Measurements from ENCODE around the gene SLC20A1.
"Not testable (repeated sequence)": the region's sequence is repeated elsewhere in the genome, so short reads cannot be mapped to it uniquely, and the experiment has no call there.

The SLC20A1 gene

GRCh38 chr2:112662704-112663103 is 17.0 kb downstream of the SLC20A1 start:
- in situ Hi-C loops (cut with MboI; ENCODE audit: low sequenced_read_pairs, unreplicated experiment): no loop called here
- DNase-seq (ENCODE audit: low spot score): no peak

DNA sequence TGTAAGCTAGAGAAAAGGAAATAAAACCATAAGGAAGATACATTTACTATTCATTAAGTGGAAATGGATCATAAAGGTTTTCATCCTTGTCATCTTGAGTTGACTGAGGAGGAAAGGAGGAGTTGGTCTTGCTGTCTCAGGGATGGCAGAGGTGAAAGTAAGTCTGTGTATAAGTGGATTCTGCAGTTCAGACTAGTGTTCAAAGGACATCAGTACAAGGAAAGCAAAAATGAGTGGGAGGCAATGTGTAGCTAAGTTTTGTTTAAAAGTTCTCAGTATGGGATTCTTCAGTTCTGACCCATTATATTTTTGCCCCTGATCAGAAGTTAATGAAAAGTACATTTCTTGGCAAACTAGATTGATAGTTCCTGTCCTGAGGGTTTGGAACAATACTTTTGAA is 18.9 kb downstream of the SLC20A1 start:
- TF ChIP-seq, protein P1, sequence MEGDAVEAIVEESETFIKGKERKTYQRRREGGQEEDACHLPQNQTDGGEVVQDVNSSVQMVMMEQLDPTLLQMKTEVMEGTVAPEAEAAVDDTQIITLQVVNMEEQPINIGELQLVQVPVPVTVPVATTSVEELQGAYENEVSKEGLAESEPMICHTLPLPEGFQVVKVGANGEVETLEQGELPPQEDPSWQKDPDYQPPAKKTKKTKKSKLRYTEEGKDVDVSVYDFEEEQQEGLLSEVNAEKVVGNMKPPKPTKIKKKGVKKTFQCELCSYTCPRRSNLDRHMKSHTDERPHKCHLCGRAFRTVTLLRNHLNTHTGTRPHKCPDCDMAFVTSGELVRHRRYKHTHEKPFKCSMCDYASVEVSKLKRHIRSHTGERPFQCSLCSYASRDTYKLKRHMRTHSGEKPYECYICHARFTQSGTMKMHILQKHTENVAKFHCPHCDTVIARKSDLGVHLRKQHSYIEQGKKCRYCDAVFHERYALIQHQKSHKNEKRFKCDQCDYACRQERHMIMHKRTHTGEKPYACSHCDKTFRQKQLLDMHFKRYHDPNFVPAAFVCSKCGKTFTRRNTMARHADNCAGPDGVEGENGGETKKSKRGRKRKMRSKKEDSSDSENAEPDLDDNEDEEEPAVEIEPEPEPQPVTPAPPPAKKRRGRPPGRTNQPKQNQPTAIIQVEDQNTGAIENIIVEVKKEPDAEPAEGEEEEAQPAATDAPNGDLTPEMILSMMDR (IDR thresholded peaks at IDR 0.05; ENCODE audit: borderline replicate concordance, control extremely low read depth, extremely low read depth, insufficient read depth, missing control alignments): no peak
- no peak for DNase-seq (ENCODE audit: low spot score)
- in situ Hi-C loops (cut with MboI; ENCODE audit: low sequenced_read_pairs, unreplicated experiment): no loop called here

More at GRCh38 chr2:112662704-112663103, 17.0 kb downstream of the SLC20A1 start:
- TF ChIP-seq, protein P1 (IDR thresholded peaks at IDR 0.05; ENCODE audit: borderline replicate concordance, control extremely low read depth, extremely low read depth, insufficient read depth, missing control alignments): no peak

DNA sequence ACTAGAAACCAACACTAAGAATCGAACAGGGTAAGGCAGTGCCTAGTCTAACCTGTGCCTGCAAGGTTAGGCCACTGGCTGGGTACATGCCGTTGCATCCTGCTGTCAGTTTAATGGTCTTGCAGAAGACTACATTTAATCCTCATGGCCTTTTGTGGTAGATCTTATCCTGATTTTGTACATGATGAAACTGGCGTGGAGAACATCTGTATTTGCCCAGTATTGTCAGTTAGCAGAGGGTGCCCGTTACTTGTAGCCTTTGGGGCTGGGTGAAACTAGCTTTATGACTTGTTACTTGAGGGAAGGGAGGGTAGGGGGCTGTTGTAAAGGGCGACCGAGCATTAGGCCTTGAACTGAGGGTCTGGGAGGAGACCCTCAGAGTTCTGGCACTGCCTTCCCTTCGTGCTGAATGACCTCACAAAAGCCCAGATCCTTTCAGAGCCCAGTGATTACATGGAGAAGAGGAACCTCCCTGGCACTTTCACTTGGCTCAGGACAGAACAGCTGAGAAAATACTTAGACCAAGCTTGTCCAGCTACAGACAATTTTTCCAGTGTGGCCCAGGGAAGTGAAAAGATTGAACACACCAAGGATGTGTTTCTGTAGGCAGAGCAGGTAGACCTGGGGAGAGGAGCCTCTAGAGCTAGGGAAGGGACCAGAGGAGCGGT is 19.5 kb downstream of the SLC20A1 start:
- TF ChIP-seq, protein P1 (IDR thresholded peaks at IDR 0.05; ENCODE audit: borderline replicate concordance, control extremely low read depth, extremely low read depth, insufficient read depth, missing control alignments): no peak
- in situ Hi-C loops (cut with MboI; ENCODE audit: low sequenced_read_pairs, unreplicated experiment): no loop called here
- no peak for DNase-seq (ENCODE audit: low spot score)

DNA sequence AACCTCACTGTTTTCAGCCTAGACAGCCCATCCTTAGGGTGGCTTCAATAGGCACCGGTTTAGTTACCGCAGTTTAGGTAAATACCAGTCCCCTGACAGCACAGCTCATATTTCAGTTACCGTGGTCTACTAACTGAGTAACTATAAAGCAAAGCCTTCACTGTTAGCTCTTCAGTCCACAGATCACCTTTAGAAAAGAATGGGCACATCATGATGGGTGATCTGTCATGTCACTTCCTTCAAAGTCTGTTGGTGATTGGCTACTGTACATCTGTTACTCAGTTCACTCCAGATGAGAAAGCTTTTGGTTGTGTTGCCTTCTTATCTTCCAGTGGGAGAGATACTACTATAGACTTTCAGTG is 21.0 kb downstream of the SLC20A1 start:
- in situ Hi-C loops (cut with MboI; ENCODE audit: low sequenced_read_pairs, unreplicated experiment): no loop called here
- DNase-seq (ENCODE audit: low spot score): no peak
- TF ChIP-seq, protein P1 (IDR thresholded peaks at IDR 0.05; ENCODE audit: borderline replicate concordance, control extremely low read depth, extremely low read depth, insufficient read depth, missing control alignments): no peak

DNA sequence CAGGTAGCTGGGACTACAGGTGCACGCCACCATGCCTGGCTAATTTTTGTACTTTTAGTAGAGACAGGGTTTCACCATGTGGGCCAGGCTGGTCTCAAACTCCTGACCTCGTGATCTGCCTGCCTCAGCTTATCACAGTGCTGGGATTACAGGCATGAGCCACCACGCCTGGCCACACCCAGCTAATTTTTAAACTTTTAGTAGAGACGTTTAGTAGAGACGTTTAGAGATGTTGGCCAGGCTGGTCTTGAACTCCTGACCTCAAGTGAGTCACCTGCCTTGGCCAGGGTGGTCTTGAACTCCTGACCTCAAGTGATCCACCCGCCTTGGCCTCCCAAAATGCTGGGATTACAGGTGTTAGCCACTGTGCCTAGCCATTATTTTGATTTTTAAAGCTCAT is 21.8 kb downstream of the SLC20A1 start:
- in situ Hi-C loops (cut with MboI; ENCODE audit: low sequenced_read_pairs, unreplicated experiment); DNase-seq (ENCODE audit: low spot score): not testable (repeated sequence)

DNA sequence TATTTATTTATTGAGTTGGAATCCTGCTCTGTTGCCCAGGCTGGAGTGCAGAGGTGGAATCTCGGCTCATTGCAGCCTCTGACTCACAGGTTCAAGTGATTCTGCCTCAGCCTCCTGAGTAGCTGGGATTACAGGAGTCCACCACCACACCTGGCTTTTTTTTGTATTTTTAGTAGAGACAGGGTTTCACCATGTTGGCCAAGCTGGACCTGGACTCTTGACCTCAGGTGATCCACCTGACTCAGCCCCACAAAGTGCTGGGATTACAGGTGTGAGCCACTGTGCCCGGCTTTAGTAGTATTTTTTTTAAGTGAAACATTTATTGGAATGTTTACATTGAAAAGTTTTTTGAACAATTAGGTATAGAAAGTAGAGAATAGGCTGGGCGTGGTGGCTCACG is 23.9 kb downstream of the SLC20A1 start:
- DNase-seq (ENCODE audit: low spot score): no peak
- TF ChIP-seq, protein P1 (IDR thresholded peaks at IDR 0.05; ENCODE audit: borderline replicate concordance, control extremely low read depth, extremely low read depth, insufficient read depth, missing control alignments): no peak
- in situ Hi-C loops (cut with MboI; ENCODE audit: low sequenced_read_pairs, unreplicated experiment): no loop called here

GRCh38 chr2:112670252-112671022 is 24.7 kb downstream of the SLC20A1 start:
- TF ChIP-seq, protein P1 (IDR thresholded peaks at IDR 0.05; ENCODE audit: borderline replicate concordance, control extremely low read depth, extremely low read depth, insufficient read depth, missing control alignments): no peak
- no peak for DNase-seq (ENCODE audit: low spot score)
- in situ Hi-C loops (cut with MboI; ENCODE audit: low sequenced_read_pairs, unreplicated experiment): no loop called here

Data from GM13976 (cell line).